HepG2 (cell line): ENCODE measurements around the gene KAT6B. TPM values are rescaled to one million over a fixed set of nuclear protein-coding genes. Genes with fewer than 3 reads are reported as not detected.

Experiments
- BRCA1 ChIP-seq: sonication (generic); formaldehyde crosslinking; IDR thresholded peaks from 2 replicates; pipeline ENCODE4 v1.4.0; 2020; ENCODE audit warnings: missing genetic modification reagents
- FOXA3 ChIP-seq: IDR thresholded peaks from 2 replicates; pipeline ENCODE4 v1.6.1; 2016; ENCODE audit warnings: missing genetic modification reagents, missing compliant biosample characterization
- GPN1 ChIP-seq: sonication (generic); formaldehyde crosslinking; IDR thresholded peaks from 2 replicates; pipeline ENCODE4 v1.5.1; 2020; ENCODE audit warnings: missing genetic modification reagents, borderline replicate concordance
- JARID2 ChIP-seq: sonication (generic); formaldehyde crosslinking; IDR thresholded peaks from 2 replicates; pipeline ENCODE4 v1.8.1; 2023; ENCODE audit warnings: missing genetic modification reagents, inconsistent platforms; ENCODE audit not compliant: insufficient replicate concordance
- KLF9 ChIP-seq: IDR thresholded peaks from 2 replicates; pipeline ENCODE4 v1.6.1; 2016; ENCODE audit warnings: low read depth
- LCORL ChIP-seq, 2 experiments: fragments of 450-650 bp in 1 of 2; sonication (generic) in 1 of 2; formaldehyde crosslinking in 1 of 2; IDR thresholded peaks; 2 replicates each; pipeline versions ENCODE4 v1.5.0 to v1.6.1; 2017 to 2020; ENCODE audit warnings: antibody characterized with exemption in 1 of 2, missing genetic modification reagents in 1 of 2
- NFYC ChIP-seq: IDR thresholded peaks from 2 replicates; pipeline ENCODE4 v1.6.1; 2016; ENCODE audit warnings: missing genetic modification reagents, missing compliant biosample characterization
- PRDM15 ChIP-seq: sonication (generic); formaldehyde crosslinking; IDR thresholded peaks from 2 replicates; pipeline ENCODE4 v1.4.0; 2020; ENCODE audit warnings: missing genetic modification reagents
- REXO4 ChIP-seq: sonication (generic); formaldehyde crosslinking; IDR thresholded peaks from 2 replicates; pipeline ENCODE4 v1.8.0; 2022; ENCODE audit warnings: missing genetic modification reagents, mild to moderate bottlenecking, borderline replicate concordance
- TCF7 ChIP-seq: sonication (generic); IDR thresholded peaks from 2 replicates; pipeline ENCODE4 v1.6.1; 2016; ENCODE audit warnings: antibody characterized with exemption, low read depth
- TEAD3 ChIP-seq: optimal IDR thresholded peaks from 2 replicates; pipeline ENCODE3; 2016; ENCODE audit warnings: borderline replicate concordance
- THAP8 ChIP-seq: sonication (generic); formaldehyde crosslinking; IDR thresholded peaks from 2 replicates; pipeline ENCODE4 v1.5.1; 2020; ENCODE audit warnings: missing genetic modification reagents, mild to moderate bottlenecking, borderline replicate concordance
- ZNF431 ChIP-seq: sonication (generic); formaldehyde crosslinking; IDR thresholded peaks from 2 replicates; pipeline ENCODE4 v1.9.0; 2022; ENCODE audit warnings: missing genetic modification reagents, low read depth, mild to moderate bottlenecking, borderline replicate concordance
- ZNF44 ChIP-seq: sonication (generic); formaldehyde crosslinking; IDR thresholded peaks from 2 replicates; pipeline ENCODE4 v1.5.1; 2020; ENCODE audit warnings: mild to moderate bottlenecking, missing genetic modification reagents
- ZNF441 ChIP-seq: sonication (generic); formaldehyde crosslinking; IDR thresholded peaks from 2 replicates; pipeline ENCODE4 v1.7.0; 2021; ENCODE audit warnings: missing genetic modification reagents, borderline replicate concordance
- ZNF557 ChIP-seq: sonication (generic); formaldehyde crosslinking; IDR thresholded peaks from 2 replicates; pipeline ENCODE4 v1.4.0; 2020; ENCODE audit warnings: missing genetic modification reagents
- ZNF572 ChIP-seq: sonication (generic); formaldehyde crosslinking; IDR thresholded peaks from 2 replicates; pipeline ENCODE4 v1.5.1; 2020; ENCODE audit warnings: mild to moderate bottlenecking, missing genetic modification reagents
- ZNF883 ChIP-seq: sonication (generic); formaldehyde crosslinking; IDR thresholded peaks from 2 replicates; pipeline ENCODE4 v1.5.1; 2020; ENCODE audit warnings: mild to moderate bottlenecking, missing genetic modification reagents; ENCODE audit errors: not compliant biosample characterization
- ZSCAN12 ChIP-seq: sonication (generic); formaldehyde crosslinking; IDR thresholded peaks from 2 replicates; pipeline ENCODE4 v1.9.0; 2021; ENCODE audit warnings: mild to moderate bottlenecking, missing genetic modification reagents
- ZSCAN9 ChIP-seq: IDR thresholded peaks from 2 replicates; pipeline ENCODE4 v1.6.1; 2016; ENCODE audit warnings: borderline replicate concordance
- polyA plus RNA-seq, 8 experiments: library from polyadenylated mRNA; depleted of rRNA in 3 of 8; stranded (reverse) in 7 of 8; unstranded in 1 of 8; fragments of >200 nt; fragmentation: Illumina TruSeq in 4 of 8; extraction: Trizol in 4 of 8; gene quantifications; 2 replicates each; pipeline versions ENCODE4 v1.2.1 to v1.2.3, GENCODE V29; 2011 to 2016; ENCODE audit warnings: low read depth in 4 of 8, missing spikeins in 1 of 8, mixed read lengths in 1 of 8; ENCODE audit not compliant: insufficient read depth in 1 of 8
- total RNA-seq, 5 experiments: library from RNA; depleted of rRNA; stranded (reverse); fragments of >200 nt; fragmentation: Illumina TruSeq; extraction: Trizol; gene quantifications; 2 replicates each; pipeline ENCODE4 v1.2.3, GENCODE V29; 2016; ENCODE audit warnings: low read depth in 1 of 5
- TF ChIP-seq, protein P1 (sequence below): sonication (generic); formaldehyde crosslinking; IDR thresholded peaks from 2 replicates; pipeline ENCODE4 v1.5.1; 2020; ENCODE audit warnings: mild to moderate bottlenecking, missing genetic modification reagents, moderate library complexity
- TF ChIP-seq, protein P2 (sequence below): sonication (generic); formaldehyde crosslinking; IDR thresholded peaks from 2 replicates; pipeline ENCODE4 v1.9.0; 2022; ENCODE audit warnings: low read depth, missing genetic modification reagents

KAT6B gene
- total and polyA plus RNA-seq, 2 of the 13 experiments (the other 11 are each of a cell fraction or from before 2014, with no cell fraction given): 3.0 to 9.5 TPM

- no peak for TF ChIP-seq LCORL (IDR thresholded peaks at IDR 0.05)
- no peak for TF ChIP-seq LCORL (CRISPR knock-in tag; IDR thresholded peaks at IDR 0.05)
- TF ChIP-seq NFYC (CRISPR knock-in tag): peak; percentile 97
- TF ChIP-seq TEAD3: no peak
- TF ChIP-seq TCF7: no peak
- TF ChIP-seq ZNF557 (CRISPR knock-in tag): no peak
- no peak for TF ChIP-seq THAP8 (CRISPR knock-in tag)
- no peak for TF ChIP-seq KLF9 (CRISPR knock-in tag)
- TF ChIP-seq, protein P1, sequence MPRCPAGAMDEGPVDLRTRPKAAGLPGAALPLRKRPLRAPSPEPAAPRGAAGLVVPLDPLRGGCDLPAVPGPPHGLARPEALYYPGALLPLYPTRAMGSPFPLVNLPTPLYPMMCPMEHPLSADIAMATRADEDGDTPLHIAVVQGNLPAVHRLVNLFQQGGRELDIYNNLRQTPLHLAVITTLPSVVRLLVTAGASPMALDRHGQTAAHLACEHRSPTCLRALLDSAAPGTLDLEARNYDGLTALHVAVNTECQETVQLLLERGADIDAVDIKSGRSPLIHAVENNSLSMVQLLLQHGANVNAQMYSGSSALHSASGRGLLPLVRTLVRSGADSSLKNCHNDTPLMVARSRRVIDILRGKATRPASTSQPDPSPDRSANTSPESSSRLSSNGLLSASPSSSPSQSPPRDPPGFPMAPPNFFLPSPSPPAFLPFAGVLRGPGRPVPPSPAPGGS (CRISPR knock-in tag): no peak
- no peak for TF ChIP-seq ZNF44 (CRISPR knock-in tag)
- peak; percentile 24; the same call in 1 of the 2 replicates for TF ChIP-seq FOXA3 (CRISPR knock-in tag)
- TF ChIP-seq BRCA1 (CRISPR knock-in tag): no peak
- no peak for TF ChIP-seq ZSCAN12
- no peak for TF ChIP-seq PRDM15 (CRISPR knock-in tag)
- TF ChIP-seq ZSCAN9: no peak
- 0 out of 2 replicates have a peak, but pooled peaks have one; percentile 49 for TF ChIP-seq ZNF441 (CRISPR knock-in tag)
- no peak for TF ChIP-seq REXO4
- TF ChIP-seq ZNF883 (CRISPR knock-in tag): no peak
- TF ChIP-seq, protein P2, sequence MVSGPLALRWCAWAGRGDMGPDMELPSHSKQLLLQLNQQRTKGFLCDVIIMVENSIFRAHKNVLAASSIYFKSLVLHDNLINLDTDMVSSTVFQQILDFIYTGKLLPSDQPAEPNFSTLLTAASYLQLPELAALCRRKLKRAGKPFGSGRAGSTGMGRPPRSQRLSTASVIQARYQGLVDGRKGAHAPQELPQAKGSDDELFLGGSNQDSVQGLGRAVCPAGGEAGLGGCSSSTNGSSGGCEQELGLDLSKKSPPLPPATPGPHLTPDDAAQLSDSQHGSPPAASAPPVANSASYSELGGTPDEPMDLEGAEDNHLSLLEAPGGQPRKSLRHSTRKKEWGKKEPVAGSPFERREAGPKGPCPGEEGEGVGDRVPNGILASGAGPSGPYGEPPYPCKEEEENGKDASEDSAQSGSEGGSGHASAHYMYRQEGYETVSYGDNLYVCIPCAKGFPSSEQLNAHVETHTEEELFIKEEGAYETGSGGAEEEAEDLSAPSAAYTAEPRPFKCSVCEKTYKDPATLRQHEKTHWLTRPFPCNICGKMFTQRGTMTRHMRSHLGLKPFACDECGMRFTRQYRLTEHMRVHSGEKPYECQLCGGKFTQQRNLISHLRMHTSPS: no peak
- TF ChIP-seq GPN1 (CRISPR knock-in tag): no peak
- no peak for TF ChIP-seq ZNF431 (CRISPR knock-in tag)
- TF ChIP-seq JARID2 (CRISPR knock-in tag): no peak
- no peak for TF ChIP-seq ZNF572 (CRISPR knock-in tag)
These were observed at the start of gene KAT6B (continued) for GRCh38 chr10:74826142-74827044.
